ENCODE measurements around the gene SPATA33. TPM values are rescaled to one million over a fixed set of nuclear protein-coding genes. Genes with fewer than 3 reads are reported as not detected.
A peak's percentile ranks its signal among the peaks of the same experiment; 100 is the strongest.

SPATA33 gene
- total and polyA plus RNA-seq, 10 of the 15 experiments (the other 5 are each of a cell fraction or from before 2014, with no cell fraction given), result 1.1 to 15.8 (median 7.6) TPM

GRCh38 chr16:89701425-89702406 is 44.1 kb downstream of the SPATA33 start, which contains the start of gene SPATA2L (continued):
- TF ChIP-seq, protein P1, sequence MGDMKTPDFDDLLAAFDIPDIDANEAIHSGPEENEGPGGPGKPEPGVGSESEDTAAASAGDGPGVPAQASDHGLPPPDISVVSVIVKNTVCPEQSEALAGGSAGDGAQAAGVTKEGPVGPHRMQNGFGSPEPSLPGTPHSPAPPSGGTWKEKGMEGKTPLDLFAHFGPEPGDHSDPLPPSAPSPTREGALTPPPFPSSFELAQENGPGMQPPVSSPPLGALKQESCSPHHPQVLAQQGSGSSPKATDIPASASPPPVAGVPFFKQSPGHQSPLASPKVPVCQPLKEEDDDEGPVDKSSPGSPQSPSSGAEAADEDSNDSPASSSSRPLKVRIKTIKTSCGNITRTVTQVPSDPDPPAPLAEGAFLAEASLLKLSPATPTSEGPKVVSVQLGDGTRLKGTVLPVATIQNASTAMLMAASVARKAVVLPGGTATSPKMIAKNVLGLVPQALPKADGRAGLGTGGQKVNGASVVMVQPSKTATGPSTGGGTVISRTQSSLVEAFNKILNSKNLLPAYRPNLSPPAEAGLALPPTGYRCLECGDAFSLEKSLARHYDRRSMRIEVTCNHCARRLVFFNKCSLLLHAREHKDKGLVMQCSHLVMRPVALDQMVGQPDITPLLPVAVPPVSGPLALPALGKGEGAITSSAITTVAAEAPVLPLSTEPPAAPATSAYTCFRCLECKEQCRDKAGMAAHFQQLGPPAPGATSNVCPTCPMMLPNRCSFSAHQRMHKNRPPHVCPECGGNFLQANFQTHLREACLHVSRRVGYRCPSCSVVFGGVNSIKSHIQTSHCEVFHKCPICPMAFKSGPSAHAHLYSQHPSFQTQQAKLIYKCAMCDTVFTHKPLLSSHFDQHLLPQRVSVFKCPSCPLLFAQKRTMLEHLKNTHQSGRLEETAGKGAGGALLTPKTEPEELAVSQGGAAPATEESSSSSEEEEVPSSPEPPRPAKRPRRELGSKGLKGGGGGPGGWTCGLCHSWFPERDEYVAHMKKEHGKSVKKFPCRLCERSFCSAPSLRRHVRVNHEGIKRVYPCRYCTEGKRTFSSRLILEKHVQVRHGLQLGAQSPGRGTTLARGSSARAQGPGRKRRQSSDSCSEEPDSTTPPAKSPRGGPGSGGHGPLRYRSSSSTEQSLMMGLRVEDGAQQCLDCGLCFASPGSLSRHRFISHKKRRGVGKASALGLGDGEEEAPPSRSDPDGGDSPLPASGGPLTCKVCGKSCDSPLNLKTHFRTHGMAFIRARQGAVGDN (IDR thresholded peaks at IDR 0.05), result peak; percentile 57; the same call in 1 of the 2 replicates
- TF ChIP-seq, protein P2, sequence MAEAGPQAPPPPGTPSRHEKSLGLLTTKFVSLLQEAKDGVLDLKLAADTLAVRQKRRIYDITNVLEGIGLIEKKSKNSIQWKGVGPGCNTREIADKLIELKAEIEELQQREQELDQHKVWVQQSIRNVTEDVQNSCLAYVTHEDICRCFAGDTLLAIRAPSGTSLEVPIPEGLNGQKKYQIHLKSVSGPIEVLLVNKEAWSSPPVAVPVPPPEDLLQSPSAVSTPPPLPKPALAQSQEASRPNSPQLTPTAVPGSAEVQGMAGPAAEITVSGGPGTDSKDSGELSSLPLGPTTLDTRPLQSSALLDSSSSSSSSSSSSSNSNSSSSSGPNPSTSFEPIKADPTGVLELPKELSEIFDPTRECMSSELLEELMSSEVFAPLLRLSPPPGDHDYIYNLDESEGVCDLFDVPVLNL (IDR thresholded peaks at IDR 0.05; ENCODE audit: low read depth, low read length), result 0 out of 2 replicates have a peak, but pooled peaks have one; percentile 21
- TF ChIP-seq SUPT20H (IDR thresholded peaks at IDR 0.05; ENCODE audit: borderline replicate concordance, control insufficient read depth, low read depth, low read length), result no peak
- TF ChIP-seq BMI1 (IDR thresholded peaks at IDR 0.05; ENCODE audit: borderline replicate concordance), result no peak
- TF ChIP-seq CREM (IDR thresholded peaks at IDR 0.05; ENCODE audit: low read depth), result 0 out of 2 replicates have a peak, but pooled peaks have one; percentile 6
- 0 out of 2 replicates have a peak, but pooled peaks have one; percentile 35 for TF ChIP-seq POLR2AphosphoS5 (IDR thresholded peaks at IDR 0.05; ENCODE audit: low read length)
- no peak for TF ChIP-seq SREBF1 (IDR thresholded peaks at IDR 0.05; ENCODE audit: low read length)
- TF ChIP-seq HDAC2 (IDR thresholded peaks at IDR 0.05), result no peak
- no peak for TF ChIP-seq PML (IDR thresholded peaks at IDR 0.05; ENCODE audit: low read length)
- TF ChIP-seq MTA3 (IDR thresholded peaks at IDR 0.05; ENCODE audit: borderline replicate concordance, low read length), result no peak
- TF ChIP-seq NFXL1 (IDR thresholded peaks at IDR 0.05; ENCODE audit: borderline replicate concordance), result no peak
- TF ChIP-seq, protein P3, sequence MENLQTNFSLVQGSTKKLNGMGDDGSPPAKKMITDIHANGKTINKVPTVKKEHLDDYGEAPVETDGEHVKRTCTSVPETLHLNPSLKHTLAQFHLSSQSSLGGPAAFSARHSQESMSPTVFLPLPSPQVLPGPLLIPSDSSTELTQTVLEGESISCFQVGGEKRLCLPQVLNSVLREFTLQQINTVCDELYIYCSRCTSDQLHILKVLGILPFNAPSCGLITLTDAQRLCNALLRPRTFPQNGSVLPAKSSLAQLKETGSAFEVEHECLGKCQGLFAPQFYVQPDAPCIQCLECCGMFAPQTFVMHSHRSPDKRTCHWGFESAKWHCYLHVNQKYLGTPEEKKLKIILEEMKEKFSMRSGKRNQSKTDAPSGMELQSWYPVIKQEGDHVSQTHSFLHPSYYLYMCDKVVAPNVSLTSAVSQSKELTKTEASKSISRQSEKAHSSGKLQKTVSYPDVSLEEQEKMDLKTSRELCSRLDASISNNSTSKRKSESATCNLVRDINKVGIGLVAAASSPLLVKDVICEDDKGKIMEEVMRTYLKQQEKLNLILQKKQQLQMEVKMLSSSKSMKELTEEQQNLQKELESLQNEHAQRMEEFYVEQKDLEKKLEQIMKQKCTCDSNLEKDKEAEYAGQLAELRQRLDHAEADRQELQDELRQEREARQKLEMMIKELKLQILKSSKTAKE (IDR thresholded peaks at IDR 0.05; ENCODE audit: low read depth, poor library complexity, severe bottlenecking), result no peak
- TF ChIP-seq USF1 (IDR thresholded peaks at IDR 0.05; ENCODE audit: borderline replicate concordance, extremely low read length, insufficient read depth, low read depth, low read length), result no peak
- TF ChIP-seq JUNB (IDR thresholded peaks at IDR 0.05), result no peak
- TF ChIP-seq ASH2L (IDR thresholded peaks at IDR 0.05; ENCODE audit: borderline replicate concordance, low read depth), result no peak
- TF ChIP-seq EGR1 (IDR thresholded peaks at IDR 0.05; ENCODE audit: borderline replicate concordance in 1 of 2, low read depth in 2 of 2, low read length in 2 of 2), result peak in 1 of 2 experiments; percentile 82; a peak in 2 of 3 replicates
- TF ChIP-seq SIX5 (IDR thresholded peaks at IDR 0.05; ENCODE audit: low read depth, low read length, severe bottlenecking), result no peak
- TF ChIP-seq IKZF1 (conservative IDR thresholded peaks at IDR 0.05), result peak; percentile 7; the same call in 1 of the 2 replicates
- TF ChIP-seq, protein P4, sequence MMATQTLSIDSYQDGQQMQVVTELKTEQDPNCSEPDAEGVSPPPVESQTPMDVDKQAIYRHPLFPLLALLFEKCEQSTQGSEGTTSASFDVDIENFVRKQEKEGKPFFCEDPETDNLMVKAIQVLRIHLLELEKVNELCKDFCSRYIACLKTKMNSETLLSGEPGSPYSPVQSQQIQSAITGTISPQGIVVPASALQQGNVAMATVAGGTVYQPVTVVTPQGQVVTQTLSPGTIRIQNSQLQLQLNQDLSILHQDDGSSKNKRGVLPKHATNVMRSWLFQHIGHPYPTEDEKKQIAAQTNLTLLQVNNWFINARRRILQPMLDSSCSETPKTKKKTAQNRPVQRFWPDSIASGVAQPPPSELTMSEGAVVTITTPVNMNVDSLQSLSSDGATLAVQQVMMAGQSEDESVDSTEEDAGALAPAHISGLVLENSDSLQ (IDR thresholded peaks at IDR 0.05), result peak; percentile 70

Measured in GM12878 (cell line).